ENCODE results near the gene COX7B2.

COX7B2 gene

DNA sequence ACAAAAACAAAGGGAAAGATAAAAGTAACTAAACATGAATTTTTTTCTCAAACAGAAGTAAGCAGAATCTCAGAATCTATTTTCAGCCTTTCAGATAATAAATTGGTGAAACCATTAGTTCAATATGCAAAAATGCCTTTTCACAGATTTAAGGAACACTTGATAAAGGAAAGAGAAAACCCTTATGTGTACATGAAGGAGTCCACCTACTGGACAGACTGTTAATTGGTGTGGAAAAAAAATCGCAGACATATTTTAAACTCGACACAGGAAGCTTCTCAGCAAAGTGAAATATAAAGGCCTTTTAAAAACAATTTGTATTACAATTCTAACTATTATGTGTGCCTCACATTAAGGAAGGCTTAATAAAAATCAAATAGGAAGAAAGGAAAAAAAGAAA is 22.3 kb downstream of the COX7B2 start:
- DNase-seq = no peak

- DNase-seq = no peak
These were observed 30.4 kb downstream of the COX7B2 start for GRCh38 chr4:46878641-46879040.

GRCh38 chr4:46874811-46875210 is 34.2 kb downstream of the COX7B2 start:
- DNase-seq = no peak

DNA sequence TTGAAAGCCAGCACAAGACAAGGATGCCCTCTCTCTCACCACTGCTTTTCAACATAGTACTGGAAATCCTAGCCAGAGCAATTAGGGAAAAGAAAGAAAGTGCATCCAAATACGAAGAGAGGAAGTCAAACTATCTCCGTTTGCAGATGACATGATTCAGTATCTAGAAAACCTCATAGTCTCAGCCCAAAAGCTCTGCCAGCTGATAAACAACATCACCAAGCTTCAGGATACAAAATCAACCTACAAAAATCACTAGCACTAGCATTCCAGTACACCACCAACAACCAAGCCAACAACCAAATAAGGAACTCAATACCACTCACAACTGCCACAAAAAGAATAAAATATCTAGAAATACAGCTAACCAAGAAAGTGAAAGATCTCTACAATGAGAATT is 38.6 kb downstream of the COX7B2 start:
- no peak for DNase-seq

- no peak for DNase-seq
These were observed 52.7 kb downstream of the COX7B2 start for GRCh38 chr4:46856333-46856732.

- DNase-seq = no peak
These were observed 56.2 kb downstream of the COX7B2 start for GRCh38 chr4:46852800-46853199.

GRCh38 chr4:46850026-46850425 is 59.0 kb downstream of the COX7B2 start:
- DNase-seq = no peak

- DNase-seq = peak; percentile 8
These were observed 64.6 kb downstream of the COX7B2 start for GRCh38 chr4:46844325-46844917.

DNA sequence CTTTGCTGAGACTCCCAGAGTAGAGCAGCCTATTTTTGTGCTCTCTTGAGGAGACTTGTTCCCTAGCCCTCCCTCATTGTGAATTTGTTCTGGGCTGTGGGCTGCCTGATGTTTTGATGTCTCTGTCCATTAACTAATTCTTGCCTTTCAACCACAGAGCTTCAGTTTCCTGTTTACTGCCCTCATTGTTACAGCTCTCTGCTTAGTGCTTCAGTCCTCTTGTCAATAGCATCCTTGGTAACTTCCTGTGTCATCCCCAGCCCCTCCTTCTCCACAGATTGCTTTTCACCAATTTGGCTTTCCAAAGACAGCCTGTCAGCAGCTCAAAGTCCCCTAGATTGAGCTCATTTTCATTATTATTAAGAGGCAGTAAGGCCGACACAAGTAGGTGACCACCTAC is 69.9 kb downstream of the COX7B2 start:
- no peak for DNase-seq

GRCh38 chr4:46837639-46838038 is 71.4 kb downstream of the COX7B2 start:
- DNase-seq = no peak

- DNase-seq = no peak
These were observed 72.5 kb downstream of the COX7B2 start for GRCh38 chr4:46836584-46836983.

DNA sequence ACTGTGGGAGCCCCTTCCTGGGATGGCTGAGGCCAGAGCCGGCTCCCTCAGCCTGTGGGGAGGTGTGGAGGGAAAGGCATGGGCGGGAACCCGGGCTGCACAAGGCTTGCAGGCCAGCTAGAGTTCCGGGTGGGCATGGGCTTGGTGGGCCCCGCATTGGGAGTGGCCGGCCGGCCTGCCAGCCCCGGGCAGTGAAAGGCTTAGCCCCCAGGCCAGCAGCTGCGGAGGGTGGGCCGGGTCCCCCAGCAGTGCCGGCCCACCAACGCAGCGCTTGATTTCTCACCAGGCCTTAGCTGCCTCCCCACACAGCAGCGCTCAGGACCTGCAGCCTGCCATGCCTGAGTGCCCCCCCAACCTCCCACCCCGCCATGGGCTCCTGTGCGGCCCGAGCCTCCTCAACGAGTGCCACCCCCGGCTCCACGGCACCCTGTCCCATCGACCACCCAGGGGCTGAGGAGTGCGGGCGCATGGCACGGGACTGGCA is 78.0 kb downstream of the COX7B2 start:
- DNase-seq = no peak

DNA sequence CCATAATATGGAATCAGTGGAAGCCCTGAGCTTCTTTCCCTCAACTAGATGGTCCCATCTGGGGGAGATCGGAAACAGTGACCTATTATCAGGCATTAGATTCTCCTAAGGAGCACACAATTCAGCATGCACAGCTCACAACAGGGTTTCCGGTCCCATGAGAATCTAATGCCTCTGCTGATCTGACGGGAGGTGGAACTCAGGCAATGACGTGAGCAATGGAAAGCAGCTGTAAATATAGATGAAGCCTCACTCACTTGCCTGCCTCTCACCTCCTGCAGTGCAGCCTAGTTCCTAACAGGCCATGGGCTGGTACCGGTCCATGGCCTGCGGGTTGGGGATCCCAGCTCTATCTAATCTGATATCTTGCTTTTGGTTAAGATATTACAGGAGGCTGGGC is 88.9 kb downstream of the COX7B2 start:
- DNase-seq = no peak

DNA sequence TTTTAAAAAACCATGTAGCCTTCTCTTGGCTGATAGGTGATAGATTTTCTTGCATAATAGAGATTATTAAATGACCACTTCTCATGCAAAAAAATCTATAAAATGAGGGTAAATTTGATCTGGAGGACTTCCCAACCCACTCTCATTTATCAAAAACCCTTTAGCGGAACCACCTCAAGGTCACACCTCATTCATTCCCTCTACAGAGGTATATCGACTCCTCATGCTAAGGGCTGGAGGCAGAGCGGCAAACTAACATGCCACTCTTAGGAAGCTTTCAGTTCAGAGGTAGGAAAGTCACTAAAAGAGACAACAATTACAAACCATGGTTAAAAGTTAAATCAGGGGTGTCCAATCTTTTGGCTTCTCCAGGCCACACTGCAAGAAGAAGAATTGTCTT is 90.0 kb downstream of the COX7B2 start:
- DNase-seq = no peak

GRCh38 chr4:46818604-46819003 is 90.4 kb downstream of the COX7B2 start:
- DNase-seq = no peak

DNA sequence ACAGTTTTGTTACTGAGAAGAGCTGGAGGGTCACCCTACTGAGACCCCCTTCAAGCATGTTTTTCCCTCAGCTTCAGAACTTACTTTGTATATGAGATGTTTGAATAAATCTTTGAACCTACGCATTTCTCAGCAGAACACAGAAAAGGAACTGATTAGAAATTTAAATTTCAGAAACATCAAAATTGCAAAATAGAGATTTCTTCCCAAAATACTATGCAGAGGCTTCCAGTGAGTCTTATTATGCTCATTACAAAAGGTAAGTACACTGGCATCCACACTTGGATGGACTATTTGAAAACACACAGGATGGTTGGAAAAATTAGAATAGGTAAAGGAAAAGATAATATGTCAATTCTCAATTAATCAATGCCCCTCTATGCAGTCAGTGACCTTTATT is 91.2 kb downstream of the COX7B2 start:
- DNase-seq = no peak

- no peak for DNase-seq
These were observed 104.1 kb downstream of the COX7B2 start for GRCh38 chr4:46804781-46805413.

- DNase-seq = no peak
These were observed 116.0 kb downstream of the COX7B2 start for GRCh38 chr4:46793036-46793435.

DNA sequence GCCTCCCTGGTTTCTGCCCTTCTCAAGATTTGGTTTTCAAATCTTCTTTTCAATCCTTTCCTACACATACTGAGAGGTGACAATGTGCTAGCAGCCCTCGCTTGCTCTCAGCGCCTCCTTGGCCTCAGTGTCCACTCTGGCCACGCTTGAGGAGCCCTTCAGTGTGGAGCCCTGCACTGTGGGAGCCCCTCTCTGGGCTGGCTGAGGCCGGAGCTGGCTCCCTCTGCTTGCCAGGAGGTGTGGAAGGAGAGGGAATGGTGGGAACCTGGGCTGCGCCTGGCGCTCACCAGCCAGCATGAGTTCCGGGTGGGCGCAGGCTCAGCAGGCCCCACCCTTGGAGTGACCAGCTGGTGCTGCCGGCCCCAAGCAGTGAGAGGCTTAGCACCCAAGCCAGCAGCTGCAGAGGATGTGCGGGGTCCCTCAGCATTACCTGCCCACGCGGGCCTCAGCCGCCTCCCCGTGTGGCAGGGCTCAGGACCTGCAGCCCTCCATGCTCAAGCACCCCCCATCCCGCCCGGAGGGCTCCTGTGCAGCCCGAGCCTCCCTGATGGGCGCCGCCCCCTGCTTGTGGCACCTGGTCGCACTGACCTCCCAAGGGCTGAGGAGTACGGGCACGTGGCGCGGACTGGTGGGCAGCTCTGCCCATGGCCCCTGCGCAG is 127.5 kb downstream of the COX7B2 start:
- DNase-seq = no peak

DNA sequence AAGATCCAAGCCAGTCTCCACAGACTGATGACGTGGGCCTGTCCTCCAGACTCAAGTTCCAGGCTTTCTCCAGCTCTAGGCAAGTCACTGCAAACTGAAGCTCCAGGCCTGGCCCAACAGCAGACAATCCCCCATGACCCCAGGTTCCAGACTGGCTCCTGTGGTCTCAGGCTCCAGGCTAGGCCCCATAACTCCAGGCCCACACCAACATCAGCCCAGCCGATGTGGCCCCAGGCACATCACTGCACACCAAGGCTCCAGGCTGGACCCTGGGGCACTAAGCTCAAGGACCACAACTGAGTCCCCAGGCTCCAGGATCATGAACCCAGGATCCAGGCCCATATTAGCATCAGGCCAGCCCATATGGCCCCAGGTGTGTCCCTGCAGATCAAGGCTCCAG is 143.6 kb downstream of the COX7B2 start:
- DNase-seq = no peak

GRCh38 chr4:46730075-46730474 is 179.0 kb downstream of the COX7B2 start:
- DNase-seq = no peak

GRCh38 chr4:46720055-46720454 is 189.0 kb downstream of the COX7B2 start:
- DNase-seq = no peak

DNA sequence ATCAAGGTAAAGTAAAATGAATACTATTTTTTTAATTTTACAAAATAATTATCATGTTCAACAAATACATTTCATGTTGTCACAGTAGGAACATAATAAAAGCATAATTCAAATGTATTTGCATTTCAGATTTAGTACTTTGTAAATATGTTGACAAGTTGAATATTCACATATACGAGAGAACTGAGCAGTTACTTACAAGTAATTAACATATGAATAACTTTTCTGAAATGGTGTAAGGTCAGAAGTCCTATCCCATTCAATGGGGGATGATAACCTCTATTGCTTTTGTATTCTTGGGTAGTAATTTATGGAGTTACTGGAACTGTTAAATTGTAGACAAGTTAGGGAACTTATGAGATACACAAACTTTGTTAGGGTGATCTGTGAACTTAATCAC is 191.1 kb downstream of the COX7B2 start:
- no peak for DNase-seq

- DNase-seq = no peak
These were observed 193.6 kb downstream of the COX7B2 start for GRCh38 chr4:46715468-46715867.

DNA sequence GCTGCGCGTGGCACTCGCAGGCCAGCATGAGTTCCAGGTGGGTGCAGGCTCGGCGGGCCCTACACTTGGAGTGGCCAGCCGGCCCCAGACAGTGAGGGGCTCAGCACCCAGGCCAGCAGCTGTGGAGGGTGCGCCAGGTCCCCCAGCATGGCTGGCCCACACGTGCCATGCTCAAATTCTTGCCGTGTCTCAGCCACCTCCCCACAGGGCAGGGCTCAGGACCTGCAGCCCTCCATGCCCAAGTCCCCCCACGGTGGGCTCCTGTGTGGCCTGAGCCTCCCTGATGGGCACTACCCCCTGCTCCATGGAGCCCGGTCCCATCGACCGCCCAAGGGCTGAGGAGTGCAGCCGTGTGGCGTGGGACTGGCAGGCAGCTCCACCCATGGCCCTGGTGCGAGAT is 210.2 kb downstream of the COX7B2 start:
- no peak for DNase-seq
